ENCODE data around the gene HOXA5. TPM values are rescaled to one million over a fixed set of nuclear protein-coding genes. Genes with fewer than 3 reads are reported as not detected.

HOXA5 gene
- total and polyA plus RNA-seq, 2 donors (not counting 3 experiments of a cell fraction or from before 2014, with no cell fraction given): 18.6 to 18.8 TPM

DNA sequence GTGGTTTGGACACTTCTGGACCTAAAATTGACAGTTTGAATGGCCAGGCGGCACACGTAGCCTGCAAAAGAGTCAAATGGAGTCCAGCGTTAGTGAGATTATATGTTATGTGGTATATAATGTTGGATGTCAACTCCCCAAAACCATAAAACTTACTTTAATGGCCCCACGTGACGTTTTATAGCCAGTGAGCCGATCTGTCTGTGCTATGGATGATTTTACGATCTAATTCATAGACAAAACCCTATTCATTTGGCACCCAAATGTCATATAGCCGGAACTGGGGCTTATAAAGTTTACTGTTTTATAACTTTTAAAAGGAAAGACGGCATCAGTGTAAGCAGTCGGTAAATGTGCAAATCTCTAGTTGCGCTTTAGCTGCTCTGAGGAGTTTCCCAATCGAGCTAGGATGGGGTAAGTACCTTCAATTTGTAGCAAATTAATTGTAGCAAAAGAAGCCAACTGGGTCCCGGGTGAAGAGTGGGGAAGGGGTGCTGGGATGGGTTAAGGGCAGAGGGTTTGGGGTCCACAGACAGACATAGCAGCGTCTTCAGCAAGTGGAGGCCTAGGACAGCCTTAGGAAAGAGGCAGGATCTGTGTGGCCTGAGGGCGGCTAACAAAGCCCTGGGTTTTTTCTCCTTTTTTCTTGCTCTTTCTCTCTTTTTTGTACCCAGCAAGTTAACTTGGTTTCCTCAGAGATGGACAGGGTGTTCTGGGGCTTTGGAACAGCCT, 3.2 kb downstream of the HOXA5 start:
- FAIRE-seq: peak; percentile 60

GRCh38 chr7:27139334-27140125, 4.0 kb downstream of the HOXA5 start:
- Histone ChIP-seq H3K9me3 (replicated peaks; ENCODE audit: control insufficient read depth, insufficient read depth, low read length) (no peaks in the 10 kb centered on the region), H3K4me1 (ENCODE audit: control insufficient read depth, extremely low read depth, insufficient read depth, low read length) (peaks cover 79% of the 10 kb centered on the region), H3K79me2 (ENCODE audit: control insufficient read depth, insufficient read depth, low read length) (peaks cover 89% of the 10 kb centered on the region), H3K4me2 (ENCODE audit: insufficient read depth, low read length) (peak overlapping the region; percentile 92), H4K20me1 (replicated peaks; ENCODE audit: control insufficient read depth, extremely low read depth, insufficient read depth, low read length) (no peaks in the 10 kb centered on the region), H3K9me1 (replicated peaks; ENCODE audit: control insufficient read depth, extremely low read depth, insufficient read depth, low read length) (no peaks in the 10 kb centered on the region), H3K4me3 (replicated peaks in 1 of 3; ENCODE audit: insufficient read depth in 1 of 3, low read depth in 1 of 3, low read length in 3 of 3) (peak overlapping the region; percentile 6 to 24 (median 12)), H3K27ac (ENCODE audit: insufficient read depth, low read depth, low read length) (peak overlapping the region; percentile 82), H3K36me3 (ENCODE audit: control insufficient read depth in 2 of 2, extremely low read depth in 1 of 2, insufficient read depth in 2 of 2, low read length in 2 of 2) (peaks cover 0 to 7% of the 10 kb centered on the region in 2 experiments), H2AFZ (ENCODE audit: low read depth, low read length) (no peak overlapping the region), H3K27me3 (ENCODE audit: control insufficient read depth in 2 of 2, insufficient read depth in 2 of 2, low read length in 2 of 2) (no peaks in the 10 kb centered on the region), H3K9ac (replicated peaks; ENCODE audit: extremely low read depth, insufficient read depth, low read length) (peak overlapping the region; percentile 84)
- BruUV-seq (replicated peaks): no TSS peak
- FAIRE-seq (no peak), DNase-seq (ENCODE audit: low read depth, low spot score) (no peak)
- ChIA-PET CTCF (interaction anchor here (0.5 to 3.4 kb wide), 10 partner anchors 9 to 767 kb away, joined by 3 to 15 read pairs (median 4); partner anchors contain the start of gene HOXA7), POLR2A (interaction anchor here (0.6 to 2.2 kb wide), 2 partner anchors 13 to 276 kb away, joined by 4 to 7 read pairs; partner anchors contain the start of gene HOXA3)
- TF ChIP-seq, protein P1, sequence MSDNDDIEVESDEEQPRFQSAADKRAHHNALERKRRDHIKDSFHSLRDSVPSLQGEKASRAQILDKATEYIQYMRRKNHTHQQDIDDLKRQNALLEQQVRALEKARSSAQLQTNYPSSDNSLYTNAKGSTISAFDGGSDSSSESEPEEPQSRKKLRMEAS (IDR thresholded peaks at IDR 0.05; ENCODE audit: insufficient read depth, insufficient read length): no peak
- no peak for TF ChIP-seq POLR2A (IDR thresholded peaks at IDR 0.05; ENCODE audit: low read depth, low read length)
- TF ChIP-seq, protein P2, sequence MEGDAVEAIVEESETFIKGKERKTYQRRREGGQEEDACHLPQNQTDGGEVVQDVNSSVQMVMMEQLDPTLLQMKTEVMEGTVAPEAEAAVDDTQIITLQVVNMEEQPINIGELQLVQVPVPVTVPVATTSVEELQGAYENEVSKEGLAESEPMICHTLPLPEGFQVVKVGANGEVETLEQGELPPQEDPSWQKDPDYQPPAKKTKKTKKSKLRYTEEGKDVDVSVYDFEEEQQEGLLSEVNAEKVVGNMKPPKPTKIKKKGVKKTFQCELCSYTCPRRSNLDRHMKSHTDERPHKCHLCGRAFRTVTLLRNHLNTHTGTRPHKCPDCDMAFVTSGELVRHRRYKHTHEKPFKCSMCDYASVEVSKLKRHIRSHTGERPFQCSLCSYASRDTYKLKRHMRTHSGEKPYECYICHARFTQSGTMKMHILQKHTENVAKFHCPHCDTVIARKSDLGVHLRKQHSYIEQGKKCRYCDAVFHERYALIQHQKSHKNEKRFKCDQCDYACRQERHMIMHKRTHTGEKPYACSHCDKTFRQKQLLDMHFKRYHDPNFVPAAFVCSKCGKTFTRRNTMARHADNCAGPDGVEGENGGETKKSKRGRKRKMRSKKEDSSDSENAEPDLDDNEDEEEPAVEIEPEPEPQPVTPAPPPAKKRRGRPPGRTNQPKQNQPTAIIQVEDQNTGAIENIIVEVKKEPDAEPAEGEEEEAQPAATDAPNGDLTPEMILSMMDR (IDR thresholded peaks at IDR 0.05; ENCODE audit: extremely low read depth in 1 of 2, insufficient read depth in 1 of 2, low read depth in 1 of 2, low read length in 2 of 2): no peak
- no peak for TF ChIP-seq GATA2 (IDR thresholded peaks at IDR 0.05; ENCODE audit: insufficient read depth, insufficient read length, low read depth, low read length)
- no peak for TF ChIP-seq MYC (IDR thresholded peaks at IDR 0.05; ENCODE audit: low read depth, low read length)
- TF ChIP-seq FOS (IDR thresholded peaks at IDR 0.05; ENCODE audit: borderline replicate concordance, insufficient read depth, low read length): no peak
- no peak for TF ChIP-seq JUN (IDR thresholded peaks at IDR 0.05; ENCODE audit: borderline replicate concordance, insufficient read depth, insufficient read length, low read depth)
- TF ChIP-seq POLR2AphosphoS5 (IDR thresholded peaks at IDR 0.05; ENCODE audit: insufficient read depth, low read depth, low read length): no peak
- TF ChIP-seq EZH2 (IDR thresholded peaks at IDR 0.05; ENCODE audit: borderline replicate concordance, low read depth, low read length, severe bottlenecking): no peak
- dilution Hi-C loops (cut with MboI; ENCODE audit: extremely low pct_ligation_motif_present, low sequenced_read_pairs) (no loop called here), intact Hi-C loops (cut with micrococcal nuclease) (loop anchor here (5.0 kb wide), 2 partner anchors 637 to 687 kb away; no protein-coding TSS in a partner anchor)

More for the DNA sequence above, 3.2 kb downstream of the HOXA5 start:
- intact Hi-C loops (cut with micrococcal nuclease) (loop anchor here (5.0 kb wide), 2 partner anchors 638 to 688 kb away; no protein-coding TSS in a partner anchor), dilution Hi-C loops (cut with MboI; ENCODE audit: extremely low pct_ligation_motif_present, low sequenced_read_pairs) (no loop called here)
- no TSS peak for BruUV-seq (replicated peaks)
- no peaks in the 10 kb centered on the region for H3K9me1 ChIP-seq (replicated peaks; ENCODE audit: control insufficient read depth, extremely low read depth, insufficient read depth, low read length)
- POLR2A ChIA-PET: interaction anchor here (0.6 to 2.2 kb wide), 3 partner anchors 10 to 277 kb away, joined by 3 to 7 read pairs (median 4); partner anchors contain the start of gene HOXA3
- no peaks in the 10 kb centered on the region for H3K27me3 ChIP-seq (ENCODE audit: control insufficient read depth in 2 of 2, insufficient read depth in 2 of 2, low read length in 2 of 2)
- H3K9me3 ChIP-seq (replicated peaks; ENCODE audit: control insufficient read depth, insufficient read depth, low read length): no peaks in the 10 kb centered on the region
- H3K9ac ChIP-seq (replicated peaks; ENCODE audit: extremely low read depth, insufficient read depth, low read length): peak overlapping the region; percentile 84
- H3K4me1 ChIP-seq (ENCODE audit: control insufficient read depth, extremely low read depth, insufficient read depth, low read length): peaks cover 77% of the 10 kb centered on the region
- H3K36me3 ChIP-seq (ENCODE audit: control insufficient read depth in 2 of 2, extremely low read depth in 1 of 2, insufficient read depth in 2 of 2, low read length in 2 of 2): peaks cover 0 to 13% of the 10 kb centered on the region in 2 experiments
- H3K27ac ChIP-seq (ENCODE audit: insufficient read depth, low read depth, low read length): peak overlapping the region; percentile 82
- no peaks in the 10 kb centered on the region for H4K20me1 ChIP-seq (replicated peaks; ENCODE audit: control insufficient read depth, extremely low read depth, insufficient read depth, low read length)
- H3K79me2 ChIP-seq (ENCODE audit: control insufficient read depth, insufficient read depth, low read length): peaks cover 91% of the 10 kb centered on the region
- peak overlapping the region; percentile 92 for H3K4me2 ChIP-seq (ENCODE audit: insufficient read depth, low read length)
- peak overlapping the region in 2 of 3 experiments; percentile 12 to 13 for H3K4me3 ChIP-seq (replicated peaks in 1 of 3; ENCODE audit: insufficient read depth in 1 of 3, low read depth in 1 of 3, low read length in 3 of 3)
- no peak overlapping the region for H2AFZ ChIP-seq (ENCODE audit: low read depth, low read length)
- TF ChIP-seq POLR2A (IDR thresholded peaks at IDR 0.05; ENCODE audit: low read depth, low read length) (peak; percentile 3), FOS (IDR thresholded peaks at IDR 0.05; ENCODE audit: borderline replicate concordance, insufficient read depth, low read length) (no peak)
- CTCF ChIA-PET: interaction anchor here (0.5 to 7.0 kb wide), 15 partner anchors 8 to 768 kb away, joined by 3 to 68 read pairs (median 4); partner anchors contain the start of gene HOXA7
- no peak for DNase-seq (ENCODE audit: low read depth, low spot score)
